ENCODE data around the gene DNAJC18. TPM values are rescaled to one million over a fixed set of nuclear protein-coding genes. Genes with fewer than 3 reads are reported as not detected.

DNAJC18 gene
- total and polyA plus RNA-seq, 2 experiments from 2014 or later: 10.9 to 13.4 TPM

DNA sequence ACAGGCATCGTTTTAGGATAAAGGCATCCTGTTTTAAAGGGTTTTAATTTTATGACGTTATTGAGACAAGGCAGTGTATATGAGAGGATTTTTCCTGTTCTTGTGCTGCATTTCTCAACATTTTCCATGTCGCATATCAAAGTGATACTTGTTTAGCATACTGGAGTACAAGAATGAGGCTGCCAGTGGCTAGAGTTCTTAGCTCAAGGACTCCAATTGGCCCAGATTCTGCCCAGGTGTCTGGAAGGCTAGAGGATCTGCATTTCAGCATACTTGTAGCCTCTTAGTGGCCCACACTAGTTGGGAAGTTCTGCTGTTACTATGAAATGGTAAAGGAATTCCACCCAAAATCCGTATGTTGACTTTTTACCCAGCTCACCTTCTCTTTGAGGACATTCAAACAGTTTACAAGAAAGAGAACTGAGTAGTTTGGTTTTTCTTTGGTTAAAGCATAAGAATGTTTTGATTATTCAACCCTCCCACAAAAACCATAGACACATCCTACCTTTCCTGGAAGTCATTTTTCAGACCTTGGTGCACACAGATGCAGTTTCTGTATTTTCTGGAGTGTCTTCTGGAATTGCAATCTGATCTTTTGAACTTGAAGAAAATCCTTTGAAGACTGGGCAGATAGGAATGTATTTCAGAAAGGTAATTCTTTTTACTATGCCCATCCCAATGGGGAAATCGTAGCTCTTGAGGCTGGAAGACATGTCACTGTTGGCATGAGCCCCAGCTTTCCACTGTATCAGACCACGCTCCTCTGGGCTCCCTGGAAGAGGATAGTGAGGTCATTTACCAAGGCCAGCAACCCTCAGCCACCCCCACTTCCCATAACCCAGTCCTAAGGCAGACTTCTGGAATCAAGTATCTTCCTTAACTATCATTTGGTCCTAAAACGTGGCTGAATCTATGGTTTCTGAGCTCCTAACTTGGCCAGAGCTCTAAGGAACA lies 67.6 kb downstream of the DNAJC18 start:
- H3K27ac ChIP-seq: no peak overlapping the region

DNA sequence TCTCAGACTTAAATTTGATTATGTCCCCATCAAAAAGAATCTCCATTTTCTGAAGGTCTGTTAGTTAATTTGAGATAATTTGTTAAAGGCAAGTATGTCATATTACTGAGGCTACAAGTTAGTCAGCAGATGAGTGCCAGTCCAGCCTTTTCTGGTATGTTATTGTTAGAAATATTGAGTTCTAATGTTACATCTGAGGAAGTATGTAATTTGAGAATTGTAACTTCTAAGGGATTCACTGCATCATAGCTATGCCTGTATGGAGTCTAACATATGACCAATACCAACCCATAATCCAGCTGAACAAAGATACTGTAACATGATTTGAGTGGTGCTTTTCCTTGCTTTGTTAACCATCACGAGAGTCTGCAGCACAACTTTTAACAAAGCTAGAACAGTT lies 70.1 kb downstream of the DNAJC18 start:
- 55 to 56% methylated on average over 1 of the region's 1 CpG for WGBS, 2 experiments (ENCODE audit: low coverage in 1 of 2, low lambda C conversion rate in 2 of 2, missing lambda C conversion rate in 2 of 2)
- in situ Hi-C loops (cut with MboI): no loop called here
- Histone ChIP-seq H3K4me3 (no peak overlapping the region), H3K27ac (peak overlapping the region; percentile 47), H2AFZ (no peak overlapping the region), H3K79me2 (ENCODE audit: insufficient read depth) (peaks cover 48% of the 10 kb centered on the region), H3F3A (ENCODE audit: insufficient read depth) (peaks cover 13% of the 10 kb centered on the region), H4K20me1 (ENCODE audit: insufficient read depth) (no peaks in the 10 kb centered on the region), H3K27me3 (replicated peaks; ENCODE audit: insufficient read depth) (no peaks in the 10 kb centered on the region), H3K4me2 (ENCODE audit: unreplicated experiment) (no peak overlapping the region), H3K9me2 (ENCODE audit: insufficient read depth) (no peaks in the 10 kb centered on the region), H3K9ac (peak overlapping the region; percentile 12; the same call in 1 of the 2 replicates), H3K9me3 (ENCODE audit: low read depth) (no peaks in the 10 kb centered on the region), H3K36me3 (ENCODE audit: low read depth) (peaks cover 56% of the 10 kb centered on the region), H3K4me1 (ENCODE audit: insufficient read depth) (peaks cover 24% of the 10 kb centered on the region; the same call in 1 of the 2 replicates)
- peak; percentile 62 for DNase-seq
- TF ChIP-seq EZH2 (IDR thresholded peaks at IDR 0.05; ENCODE audit: insufficient read depth, poor library complexity, severe bottlenecking) (no peak), EZH2phosphoT487 (IDR thresholded peaks at IDR 0.05; ENCODE audit: insufficient read depth, low read depth) (no peak)

More for the DNA sequence above, 67.6 kb downstream of the DNAJC18 start:
- H2AFZ ChIP-seq: no peak overlapping the region
- peaks cover 26% of the 10 kb centered on the region for H3K79me2 ChIP-seq (ENCODE audit: insufficient read depth)
- H3K27me3 ChIP-seq (replicated peaks; ENCODE audit: insufficient read depth): no peaks in the 10 kb centered on the region
- no peak for DNase-seq
- no peaks in the 10 kb centered on the region for H3K9me3 ChIP-seq (ENCODE audit: low read depth)
- H3K36me3 ChIP-seq (ENCODE audit: low read depth): peaks cover 34% of the 10 kb centered on the region
- H3K4me2 ChIP-seq (ENCODE audit: unreplicated experiment): no peak overlapping the region
- H3K9me2 ChIP-seq (ENCODE audit: insufficient read depth): no peaks in the 10 kb centered on the region
- H4K20me1 ChIP-seq (ENCODE audit: insufficient read depth): no peaks in the 10 kb centered on the region
- peaks cover 13% of the 10 kb centered on the region for H3F3A ChIP-seq (ENCODE audit: insufficient read depth)
- H3K4me1 ChIP-seq (ENCODE audit: insufficient read depth): peaks cover 24% of the 10 kb centered on the region; the same call in 1 of the 2 replicates
- TF ChIP-seq EZH2phosphoT487 (IDR thresholded peaks at IDR 0.05; ENCODE audit: insufficient read depth, low read depth): no peak
- 94% methylated on average over 7 of the region's 7 CpGs for WGBS, 2 experiments (ENCODE audit: low coverage in 1 of 2, low lambda C conversion rate in 2 of 2, missing lambda C conversion rate in 2 of 2)
- no peak overlapping the region for H3K9ac ChIP-seq
- no peak overlapping the region for H3K4me3 ChIP-seq
- in situ Hi-C loops (cut with MboI): no loop called here

DNA sequence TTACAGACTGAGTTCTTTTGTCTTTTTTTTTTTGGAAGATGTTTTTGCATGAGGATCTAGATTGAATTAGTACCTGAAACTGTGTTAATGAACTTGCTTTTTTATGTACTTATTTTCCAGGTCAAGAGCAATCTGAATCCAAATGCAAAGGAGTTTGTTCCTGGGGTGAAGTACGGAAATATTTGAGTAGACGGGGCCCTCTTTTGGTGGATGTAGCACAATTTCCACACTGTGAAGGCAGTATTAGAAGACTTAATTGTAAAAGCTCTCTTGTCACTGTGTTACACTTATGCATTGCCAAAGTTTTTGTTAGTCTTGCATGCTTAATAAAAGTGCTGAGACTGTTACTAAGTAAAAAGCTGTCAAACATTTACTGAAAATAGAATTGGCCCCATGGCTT lies 70.7 kb downstream of the DNAJC18 start:
- H3K9me2 ChIP-seq (ENCODE audit: insufficient read depth): no peaks in the 10 kb centered on the region
- H2AFZ ChIP-seq: no peak overlapping the region
- H3F3A ChIP-seq (ENCODE audit: insufficient read depth): peaks cover 13% of the 10 kb centered on the region
- DNase-seq: no peak
- 73 to 74% methylated on average over 2 of the region's 2 CpGs for WGBS, 2 experiments (ENCODE audit: low coverage in 1 of 2, low lambda C conversion rate in 2 of 2, missing lambda C conversion rate in 2 of 2)
- peak overlapping the region; percentile 47 for H3K27ac ChIP-seq
- no peak overlapping the region for H3K4me2 ChIP-seq (ENCODE audit: unreplicated experiment)
- no peaks in the 10 kb centered on the region for H3K27me3 ChIP-seq (replicated peaks; ENCODE audit: insufficient read depth)
- no peaks in the 10 kb centered on the region for H3K9me3 ChIP-seq (ENCODE audit: low read depth)
- peaks cover 20% of the 10 kb centered on the region; the same call in 1 of the 2 replicates for H3K4me1 ChIP-seq (ENCODE audit: insufficient read depth)
- in situ Hi-C loops (cut with MboI): no loop called here
- no peaks in the 10 kb centered on the region; the same call in 1 of the 2 replicates for H4K20me1 ChIP-seq (ENCODE audit: insufficient read depth)
- H3K9ac ChIP-seq: peak overlapping the region; percentile 12; the same call in 1 of the 2 replicates
- TF ChIP-seq EZH2phosphoT487 (IDR thresholded peaks at IDR 0.05; ENCODE audit: insufficient read depth, low read depth) (no peak), EZH2 (IDR thresholded peaks at IDR 0.05; ENCODE audit: insufficient read depth, poor library complexity, severe bottlenecking) (no peak)
- no peak overlapping the region for H3K4me3 ChIP-seq
- peaks cover 54% of the 10 kb centered on the region for H3K79me2 ChIP-seq (ENCODE audit: insufficient read depth)
- peaks cover 61% of the 10 kb centered on the region for H3K36me3 ChIP-seq (ENCODE audit: low read depth)

DNA sequence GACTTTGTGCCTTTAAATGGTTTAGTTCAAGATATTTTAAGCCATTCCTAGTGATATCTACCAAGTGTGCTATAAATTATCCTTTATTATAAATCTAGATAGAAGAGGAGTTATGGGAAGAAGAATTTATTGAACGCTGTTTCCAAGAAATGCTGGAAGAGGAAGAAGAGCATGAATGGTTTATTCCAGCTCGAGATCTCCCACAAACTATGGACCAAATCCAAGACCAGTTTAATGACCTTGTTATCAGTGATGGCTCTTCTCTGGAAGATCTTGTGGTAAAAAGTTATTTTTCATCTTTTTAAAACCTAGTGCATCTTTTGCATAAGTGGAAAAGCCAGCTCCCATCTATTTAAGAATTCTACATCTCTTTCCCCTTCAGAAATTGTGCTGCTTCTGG lies 74.9 kb downstream of the DNAJC18 start:
- Histone ChIP-seq H3K27me3 (replicated peaks; ENCODE audit: insufficient read depth) (no peaks in the 10 kb centered on the region), H4K20me1 (ENCODE audit: insufficient read depth) (peaks cover 3% of the 10 kb centered on the region; the same call in 1 of the 2 replicates), H3K9ac (no peak overlapping the region), H3K4me3 (no peak overlapping the region), H2AFZ (no peak overlapping the region), H3K9me3 (ENCODE audit: low read depth) (no peaks in the 10 kb centered on the region), H3K79me2 (ENCODE audit: insufficient read depth) (peaks cover 91% of the 10 kb centered on the region), H3F3A (ENCODE audit: insufficient read depth) (peaks cover 8% of the 10 kb centered on the region), H3K4me2 (ENCODE audit: unreplicated experiment) (no peak overlapping the region), H3K9me2 (ENCODE audit: insufficient read depth) (no peaks in the 10 kb centered on the region), H3K36me3 (ENCODE audit: low read depth) (peaks cover 41% of the 10 kb centered on the region), H3K4me1 (ENCODE audit: insufficient read depth) (peaks cover 16% of the 10 kb centered on the region), H3K27ac (no peak overlapping the region)
- in situ Hi-C loops (cut with MboI): no loop called here
- TF ChIP-seq EZH2 (IDR thresholded peaks at IDR 0.05; ENCODE audit: insufficient read depth, poor library complexity, severe bottlenecking) (no peak), EZH2phosphoT487 (IDR thresholded peaks at IDR 0.05; ENCODE audit: insufficient read depth, low read depth) (no peak)
- WGBS, 2 experiments (ENCODE audit: low coverage in 1 of 2, low lambda C conversion rate in 2 of 2, missing lambda C conversion rate in 2 of 2): 83 to 85% methylated on average over 2 of the region's 2 CpGs
- DNase-seq: no peak

Data from GM23248 (cell line).